ENCODE results near the gene BUD23.
"Not testable (repeated sequence)": the region's sequence is repeated elsewhere in the genome, so short reads cannot be mapped to it uniquely, and the experiment has no call there.

Gene BUD23

GRCh38 chr7:73668886-73669230, 14.5 kb upstream of the BUD23 start:
- no peak for DNase-seq

- no peak for DNase-seq
Observed at GRCh38 chr7:73669288-73669701, 14.1 kb upstream of the BUD23 start.

GRCh38 chr7:73669858-73670385, 13.5 kb upstream of the BUD23 start:
- DNase-seq = no peak

- DNase-seq = no peak
Observed at GRCh38 chr7:73671322-73671661, 12.1 kb upstream of the BUD23 start.

GRCh38 chr7:73671857-73672445, 11.4 kb upstream of the BUD23 start:
- DNase-seq = no peak

- no peak for DNase-seq
Observed at GRCh38 chr7:73674468-73675124, 8.8 kb upstream of the BUD23 start.

- DNase-seq = not testable (repeated sequence)
Observed at GRCh38 chr7:73676062-73676461, 7.3 kb upstream of the BUD23 start.

- no peak for DNase-seq
Observed at GRCh38 chr7:73678862-73679261, 4.5 kb upstream of the BUD23 start.

GRCh38 chr7:73679709-73680108, 3.7 kb upstream of the BUD23 start:
- no peak for DNase-seq

GRCh38 chr7:73680501-73680900, 2.9 kb upstream of the BUD23 start:
- no peak for DNase-seq

- DNase-seq = no peak
Observed at GRCh38 chr7:73681031-73681430, 2.4 kb upstream of the BUD23 start.

GRCh38 chr7:73682745-73683055, 697 bp upstream of the BUD23 start:
- DNase-seq = no peak

GRCh38 chr7:73683788-73684693, 644 bp downstream of the BUD23 start:
- DNase-seq = no peak

GRCh38 chr7:73685311-73685710, 1.9 kb downstream of the BUD23 start:
- DNase-seq = no peak

GRCh38 chr7:73688288-73688687, 4.9 kb downstream of the BUD23 start:
- DNase-seq = no peak

GRCh38 chr7:73690646-73691045, 7.2 kb downstream of the BUD23 start:
- no peak for DNase-seq

GRCh38 chr7:73696372-73696771, 13.0 kb downstream of the BUD23 start:
- no peak for DNase-seq

GRCh38 chr7:73698410-73698809, 15.0 kb downstream of the BUD23 start:
- no peak for DNase-seq

GRCh38 chr7:73699370-73700068, 16.1 kb downstream of the BUD23 start:
- DNase-seq = no peak

- no peak for DNase-seq
Observed at GRCh38 chr7:73700069-73700423, 16.6 kb downstream of the BUD23 start.

- DNase-seq = no peak
Observed at GRCh38 chr7:73700581-73701134, 17.3 kb downstream of the BUD23 start.

GRCh38 chr7:73701357-73701995, 18.1 kb downstream of the BUD23 start:
- no peak for DNase-seq

- DNase-seq = no peak
Observed at GRCh38 chr7:73702226-73702625, 18.8 kb downstream of the BUD23 start.

Measured in 8988T (cell line).